Small intestine (tissue), 7 donors: ENCODE measurements around the gene ZEB2. TPM values are rescaled to one million over a fixed set of nuclear protein-coding genes. Genes with fewer than 3 reads are reported as not detected.

ENCODE experiments used
- DNase-seq, 2 donors: peaks; one replicate each; pipeline versions ENCODE4 v3.0.0 to v3.0.0-alpha.2; 2013
- FAIRE-seq: peaks from 2 replicates; lab custom pipeline; 2012; peaks lifted over from hg19 to GRCh38; lab: Jason Lieb, UNC
- H3K27ac ChIP-seq, 3 donors: one replicate each; pipeline ENCODE4 v1.5.1; 2013; ENCODE audit warnings: low read length in 2 of 3, mild to moderate bottlenecking in 2 of 3, control low read depth in 1 of 3, inconsistent platforms in 1 of 3, low read depth in 1 of 3, moderate library complexity in 1 of 3
- H3K27me3 ChIP-seq, 3 donors: one replicate each; pipeline ENCODE4 v1.6.1; 2013; ENCODE audit warnings: low read length in 3 of 3, inconsistent platforms in 1 of 3; ENCODE audit not compliant: control insufficient read depth in 3 of 3, insufficient read depth in 3 of 3
- H3K36me3 ChIP-seq, 3 donors: one replicate each; pipeline ENCODE4 v1.6.1; 2013; ENCODE audit warnings: low read length in 3 of 3, inconsistent platforms in 1 of 3, low read depth in 1 of 3, mild to moderate bottlenecking in 1 of 3, moderate library complexity in 1 of 3; ENCODE audit not compliant: control insufficient read depth in 3 of 3, insufficient read depth in 2 of 3
- H3K4me1 ChIP-seq, 3 donors: one replicate each; pipeline ENCODE4 v1.6.1; 2013; ENCODE audit warnings: low read length in 2 of 3, inconsistent platforms in 1 of 3, low read depth in 1 of 3, mild to moderate bottlenecking in 1 of 3, moderate library complexity in 1 of 3; ENCODE audit not compliant: control insufficient read depth in 3 of 3, insufficient read depth in 2 of 3
- H3K4me3 ChIP-seq, 3 donors: one replicate each; pipeline ENCODE4 v1.5.1; 2013; ENCODE audit warnings: low read length in 3 of 3, control low read depth in 1 of 3, inconsistent platforms in 1 of 3, low read depth in 1 of 3, mild to moderate bottlenecking in 1 of 3, moderate library complexity in 1 of 3
- H3K9me3 ChIP-seq, 2 donors: one replicate each; pipeline ENCODE4 v1.6.1; 2013; ENCODE audit warnings: low read depth in 1 of 2, low read length in 1 of 2; ENCODE audit not compliant: control insufficient read depth in 2 of 2, insufficient read depth in 1 of 2
- WGBS, 3 donors: extraction: QIAGEN DNeasy Blood & Tissue Kit; methylation state at CpG; one replicate each; pipeline ENCODE4 v1.1.7; 2013; 5-methylcytosine and 5-hydroxymethylcytosine counted together
- polyA plus RNA-seq, 4 donors: library from polyadenylated mRNA; stranded (reverse) in 3 of 4; unstranded in 1 of 4; fragments of 200-250 nt in 3 of 4; fragments of 120-200 nt in 1 of 4; gene quantifications; one replicate each; pipeline versions ENCODE4 v1.2.1 to v1.2.3, GENCODE V29; 2013
- donor health status: healthy with polysubstance abuse.
- donor health status: control.
- donor health status: control.
- donor health status: Bipolar disorder and iron deficiency.
- donor health status: healthy.

The ZEB2 gene
- polyA plus RNA-seq, 4 donors, result 2.0 to 30.9 (median 15.3) TPM

DNA sequence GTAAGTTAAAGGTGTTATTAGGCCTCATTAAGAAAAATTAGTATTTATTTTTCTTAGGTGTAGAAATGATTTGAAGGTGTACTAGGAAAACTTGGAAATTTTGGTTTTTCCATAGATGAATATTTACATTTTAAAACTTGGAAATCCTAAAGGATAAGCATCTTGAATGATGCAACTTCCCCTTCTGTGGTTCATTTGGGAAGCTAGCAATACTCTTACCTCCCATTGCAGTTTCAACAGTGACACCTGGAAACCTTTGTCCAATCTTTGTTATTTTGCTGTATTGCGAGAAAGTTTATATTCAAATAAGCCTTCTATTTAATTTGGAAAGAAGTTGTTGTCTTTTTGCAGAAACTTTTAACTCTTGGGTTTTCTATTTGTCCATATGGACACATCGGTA is 68.5 kb downstream of the ZEB2 start:
- FAIRE-seq (no peak), DNase-seq (no peak)
- Histone ChIP-seq H3K36me3 (no peaks in the 10 kb centered on the region), H3K9me3 (no peaks in the 10 kb centered on the region), H3K4me1 (peaks cover 0 to 3% (median 0%) of the 10 kb centered on the region in 3 donors), H3K4me3 (no peak overlapping the region), H3K27ac (no peak overlapping the region), H3K27me3 (peaks cover 0 to 45% (median 0%) of the 10 kb centered on the region in 3 donors)
- WGBS, 3 donors, result 85 to 91% (median 91%) methylated on average over 2 of the region's 2 CpGs

DNA sequence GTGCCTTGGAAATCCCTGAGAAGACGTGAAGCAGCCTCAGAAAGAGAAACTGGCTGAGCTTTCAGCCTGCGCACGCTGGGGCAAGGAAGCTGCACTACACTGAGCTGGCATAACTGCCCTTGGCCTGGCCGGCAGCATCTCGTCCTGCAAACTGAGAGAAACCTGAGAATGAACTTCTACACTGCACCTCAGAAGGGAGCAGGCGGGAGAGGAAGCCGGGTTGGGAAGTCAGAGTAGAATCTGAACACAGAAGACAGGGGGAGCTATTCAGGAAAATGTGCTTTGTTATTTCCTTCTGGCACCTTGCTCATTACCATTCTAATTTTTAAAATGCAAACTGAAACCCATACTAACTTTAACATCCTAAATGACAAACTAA is 70.9 kb downstream of the ZEB2 start:
- no peak for DNase-seq
- peaks cover 0 to 40% (median 0%) of the 10 kb centered on the region in 3 donors for H3K27me3 ChIP-seq
- H3K27ac ChIP-seq, result peak overlapping the region in 1 of 3 donors; percentile 51
- no peak for FAIRE-seq
- H3K4me3 ChIP-seq, result no peak overlapping the region
- WGBS, 3 donors, result 40 to 53% (median 51%) methylated on average over 7 of the region's 7 CpGs
- no peaks in the 10 kb centered on the region for H3K9me3 ChIP-seq
- no peaks in the 10 kb centered on the region for H3K36me3 ChIP-seq
- peaks cover 0 to 3% (median 0%) of the 10 kb centered on the region in 3 donors for H3K4me1 ChIP-seq

GRCh38 chr2:144448389-144449027 is 71.4 kb downstream of the ZEB2 start:
- DNase-seq (no peak), FAIRE-seq (no peak)
- Histone ChIP-seq H3K9me3 (no peaks in the 10 kb centered on the region), H3K4me1 (peaks cover 0 to 3% (median 0%) of the 10 kb centered on the region in 3 donors), H3K4me3 (no peak overlapping the region), H3K36me3 (no peaks in the 10 kb centered on the region), H3K27ac (peak overlapping the region in 1 of 3 donors; percentile 51), H3K27me3 (peaks cover 0 to 39% (median 0%) of the 10 kb centered on the region in 3 donors)
- WGBS, 3 donors, result 60 to 72% (median 67%) methylated on average over 10 of the region's 10 CpGs

DNA sequence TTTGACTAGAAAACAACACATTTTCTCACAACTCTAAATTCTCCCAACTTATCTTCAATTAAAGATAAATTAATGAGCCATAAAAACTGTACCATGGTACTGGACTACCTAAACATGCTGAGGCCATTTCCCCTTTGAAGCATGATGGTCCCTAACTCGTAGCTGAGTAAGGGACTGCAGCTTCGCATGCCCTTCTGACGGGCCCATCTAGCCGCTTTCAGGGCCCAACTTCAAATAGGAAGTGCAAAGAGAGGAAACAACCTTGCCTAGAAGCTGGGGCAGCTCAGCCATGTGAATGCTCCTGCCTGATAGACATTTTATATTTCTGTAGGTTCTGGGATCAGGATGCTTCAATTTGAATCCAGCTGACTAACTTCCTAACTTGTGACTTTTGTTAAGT is 72.4 kb downstream of the ZEB2 start:
- 81 to 89% (median 88%) methylated on average over 4 of the region's 4 CpGs for WGBS, 3 donors
- H3K36me3 ChIP-seq, result no peaks in the 10 kb centered on the region
- H3K9me3 ChIP-seq, result no peaks in the 10 kb centered on the region
- FAIRE-seq (no peak), DNase-seq (no peak)
- no peak overlapping the region for H3K27ac ChIP-seq
- no peak overlapping the region for H3K4me3 ChIP-seq
- H3K4me1 ChIP-seq, result no peaks in the 10 kb centered on the region
- H3K27me3 ChIP-seq, result peaks cover 0 to 31% (median 0%) of the 10 kb centered on the region in 3 donors

DNA sequence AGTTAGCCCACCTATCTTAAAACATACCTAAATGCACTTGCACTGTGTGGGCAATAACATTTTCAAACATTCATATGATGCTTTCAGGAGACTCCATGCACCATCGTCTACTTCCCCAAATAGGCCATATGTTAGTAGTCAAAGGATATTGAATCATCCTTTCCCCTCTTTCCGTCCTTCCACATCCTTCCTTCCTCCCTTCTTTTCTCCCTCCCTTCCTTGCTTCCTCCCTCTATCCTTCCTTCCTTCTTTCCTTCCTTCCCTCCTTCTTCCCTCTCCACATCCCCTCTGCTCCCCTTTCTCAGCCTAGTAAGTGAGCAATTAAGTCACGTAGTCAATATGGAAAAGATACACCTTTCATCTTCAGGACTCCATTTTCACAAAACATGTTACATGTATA is 73.8 kb downstream of the ZEB2 start:
- Histone ChIP-seq H3K36me3 (no peaks in the 10 kb centered on the region), H3K4me3 (no peak overlapping the region), H3K27ac (no peak overlapping the region), H3K27me3 (peaks cover 0 to 24% (median 0%) of the 10 kb centered on the region in 3 donors), H3K4me1 (no peaks in the 10 kb centered on the region), H3K9me3 (no peaks in the 10 kb centered on the region)
- 77 to 90% (median 81%) methylated on average over 3 of the region's 3 CpGs for WGBS, 3 donors
- no peak for DNase-seq
- no peak for FAIRE-seq

GRCh38 chr2:144445196-144445595 is 74.7 kb downstream of the ZEB2 start:
- H3K9me3 ChIP-seq, result no peaks in the 10 kb centered on the region
- H3K27ac ChIP-seq, result no peak overlapping the region
- no peaks in the 10 kb centered on the region for H3K4me1 ChIP-seq
- DNase-seq (no peak), FAIRE-seq (no peak)
- H3K36me3 ChIP-seq, result no peaks in the 10 kb centered on the region
- no peak overlapping the region for H3K4me3 ChIP-seq
- 41 to 69% (median 45%) methylated on average over 1 of the region's 1 CpG for WGBS, 3 donors
- peaks cover 0 to 24% (median 0%) of the 10 kb centered on the region in 3 donors for H3K27me3 ChIP-seq

DNA sequence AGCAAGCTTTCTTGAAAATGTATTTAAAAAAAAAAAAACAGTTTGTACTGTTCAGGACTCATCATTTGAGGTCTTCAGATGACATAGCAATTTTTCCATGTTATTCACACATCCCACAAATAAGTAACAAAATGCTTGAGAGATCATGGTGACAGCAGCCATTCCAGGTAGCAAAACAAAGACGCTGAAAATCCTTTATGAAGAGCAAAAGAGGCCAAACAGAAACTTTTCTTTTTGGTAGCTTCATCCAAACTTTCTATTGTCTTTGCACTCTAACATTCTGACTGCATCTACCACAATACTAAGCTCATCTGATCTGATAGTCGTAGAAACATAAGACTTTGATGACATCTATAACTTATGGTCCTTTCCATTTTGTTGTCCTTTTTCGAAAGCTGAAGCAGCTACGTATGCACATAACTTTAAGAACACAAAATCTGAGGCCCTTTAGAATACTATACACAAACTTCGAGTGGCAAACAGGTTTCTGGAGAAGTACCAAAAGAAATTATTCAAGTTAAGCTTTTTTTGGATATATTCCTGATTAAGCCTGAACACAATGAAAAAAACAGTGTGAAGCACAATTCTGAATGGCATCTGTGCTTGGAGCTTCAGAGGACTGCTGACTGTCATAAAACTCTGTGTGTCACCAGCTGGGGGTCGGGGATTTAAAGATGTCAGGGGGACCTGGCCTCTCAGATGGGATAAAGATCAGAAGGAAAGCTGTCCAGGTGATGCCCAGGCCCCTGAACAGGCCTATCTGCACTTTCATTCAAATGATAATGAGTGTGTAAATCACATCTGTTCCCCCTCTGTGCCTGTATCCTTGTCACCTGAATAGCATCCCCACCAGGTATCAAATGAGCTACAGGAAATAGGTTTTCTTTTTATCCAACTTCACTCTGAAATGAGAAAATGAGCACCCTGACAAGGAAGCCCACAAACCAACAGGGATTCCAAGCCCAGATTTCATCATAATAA is 75.8 kb downstream of the ZEB2 start:
- Histone ChIP-seq H3K36me3 (no peaks in the 10 kb centered on the region), H3K27ac (peak overlapping the region in 1 of 3 donors; percentile 60), H3K27me3 (peaks cover 0 to 19% (median 0%) of the 10 kb centered on the region in 3 donors), H3K4me1 (no peaks in the 10 kb centered on the region), H3K4me3 (no peak overlapping the region), H3K9me3 (no peaks in the 10 kb centered on the region)
- 58 to 76% (median 67%) methylated on average over 6 of the region's 6 CpGs for whole genome bisulfite sequencing, 3 donors
- FAIRE-seq (no peak), DNase-seq (no peak)

GRCh38 chr2:144441711-144442141 is 78.2 kb downstream of the ZEB2 start:
- H3K4me1 ChIP-seq, result no peaks in the 10 kb centered on the region
- H3K9me3 ChIP-seq, result no peaks in the 10 kb centered on the region
- 15 to 34% (median 34%) methylated on average over 2 of the region's 2 CpGs for WGBS, 3 donors
- DNase-seq (no peak), FAIRE-seq (no peak)
- H3K27me3 ChIP-seq, result peaks cover 0 to 7% (median 0%) of the 10 kb centered on the region in 3 donors
- no peak overlapping the region for H3K27ac ChIP-seq
- no peak overlapping the region for H3K4me3 ChIP-seq
- H3K36me3 ChIP-seq, result no peaks in the 10 kb centered on the region
